Astrocyte (in vitro differentiated cells and primary cell): ENCODE measurements around the gene CCDC57. TPM values are rescaled to one million over a fixed set of nuclear protein-coding genes. Genes with fewer than 3 reads are reported as not detected.
A peak's percentile ranks its signal among the peaks of the same experiment; 100 is the strongest.

Experiments
- DNase-seq: peaks from one replicate; pipeline ENCODE4 v3.0.0-alpha.2; 2010; ENCODE audit warnings: low read depth
- FAIRE-seq: peaks from 2 replicates; lab custom pipeline; 2011; peaks lifted over from hg19 to GRCh38; lab: Jason Lieb, UNC
- H2AFZ ChIP-seq: 2 replicates; pipeline ENCODE4 v1.6.0; 2012; ENCODE audit warnings: low read depth, low read length, inconsistent platforms
- H3K27ac ChIP-seq: 2 replicates; pipeline ENCODE4 v1.5.1; 2011; ENCODE audit warnings: low read depth, low read length, inconsistent platforms
- H3K27me3 ChIP-seq: 2 replicates; pipeline ENCODE4 v1.6.0; 2011; ENCODE audit warnings: low read length, inconsistent platforms; ENCODE audit not compliant: insufficient read depth
- H3K36me3 ChIP-seq: 2 replicates; pipeline ENCODE4 v1.5.1; 2011; ENCODE audit warnings: low read length, inconsistent platforms; ENCODE audit not compliant: insufficient read depth
- H3K4me1 ChIP-seq: 2 replicates; pipeline ENCODE4 v1.5.1; 2011; ENCODE audit warnings: low read length, inconsistent platforms; ENCODE audit not compliant: insufficient read depth
- H3K4me2 ChIP-seq: 2 replicates; pipeline ENCODE4 v1.6.0; 2012; ENCODE audit warnings: low read length, inconsistent platforms
- H3K4me3 ChIP-seq: 2 replicates; pipeline ENCODE4 v1.5.1; 2011; ENCODE audit warnings: low read depth, mild to moderate bottlenecking, low read length, inconsistent platforms; ENCODE audit not compliant: insufficient read depth
- H3K79me2 ChIP-seq: 2 replicates; pipeline ENCODE4 v1.6.0; 2012; ENCODE audit warnings: mild to moderate bottlenecking, low read length, inconsistent platforms; ENCODE audit not compliant: insufficient read depth
- H3K9ac ChIP-seq: 2 replicates; pipeline ENCODE4 v1.6.0; 2012; ENCODE audit warnings: mild to moderate bottlenecking, low read length, inconsistent platforms
- H3K9me3 ChIP-seq: 2 replicates; pipeline ENCODE4 v1.5.1; 2012; ENCODE audit warnings: low read depth, mild to moderate bottlenecking, low read length, inconsistent platforms; ENCODE audit not compliant: insufficient read depth
- H4K20me1 ChIP-seq: 2 replicates; pipeline ENCODE4 v1.6.0; 2012; ENCODE audit warnings: low read length, inconsistent platforms; ENCODE audit not compliant: insufficient read depth
- H3K27ac Mint-ChIP-seq: one replicate; pipeline ENCODE4 v1.8.0; 2021; ENCODE audit warnings: mild to moderate bottlenecking, mixed read lengths; ENCODE audit not compliant: unreplicated experiment
- H3K27me3 Mint-ChIP-seq: one replicate; pipeline ENCODE4 v1.8.0; 2021; ENCODE audit warnings: low read depth, mixed read lengths; ENCODE audit not compliant: unreplicated experiment
- H3K36me3 Mint-ChIP-seq: one replicate; pipeline ENCODE4 v1.8.0; 2021; ENCODE audit warnings: low read depth, mixed read lengths; ENCODE audit not compliant: unreplicated experiment
- H3K4me1 Mint-ChIP-seq: one replicate; pipeline ENCODE4 v1.8.0; 2021; ENCODE audit warnings: low read depth, mixed read lengths; ENCODE audit not compliant: unreplicated experiment
- H3K4me3 Mint-ChIP-seq: one replicate; pipeline ENCODE4 v1.8.0; 2021; ENCODE audit warnings: mild to moderate bottlenecking, moderate library complexity, mixed read lengths; ENCODE audit not compliant: unreplicated experiment
- H3K9me3 Mint-ChIP-seq: one replicate; pipeline ENCODE4 v1.8.0; 2021; ENCODE audit warnings: mild to moderate bottlenecking, mixed read lengths; ENCODE audit not compliant: unreplicated experiment
- EZH2 ChIP-seq: IDR thresholded peaks from 2 replicates; pipeline ENCODE4 v1.6.1; 2012; ENCODE audit warnings: mild to moderate bottlenecking, low read length, inconsistent platforms; ENCODE audit not compliant: insufficient read depth
- total RNA-seq: library from RNA; stranded (reverse); gene quantifications from 2 replicates; pipeline ENCODE4 v1.2.1, GENCODE V29; 2021
- TF ChIP-seq, protein P1 (sequence below): IDR thresholded peaks from 2 replicates; pipeline ENCODE4 v1.5.1; 2011; ENCODE audit warnings: low read depth, mild to moderate bottlenecking, inconsistent platforms, low read length, moderate library complexity; ENCODE audit not compliant: insufficient read depth

CCDC57 gene
- total RNA-seq, 1 donor from 2014 or later = 20.4 TPM

GRCh38 chr17:82231562-82232321 is 19.1 kb upstream of the CCDC57 start:
- no peak for DNase-seq
- peak overlapping the region; percentile 55 for H3K9ac ChIP-seq

DNA sequence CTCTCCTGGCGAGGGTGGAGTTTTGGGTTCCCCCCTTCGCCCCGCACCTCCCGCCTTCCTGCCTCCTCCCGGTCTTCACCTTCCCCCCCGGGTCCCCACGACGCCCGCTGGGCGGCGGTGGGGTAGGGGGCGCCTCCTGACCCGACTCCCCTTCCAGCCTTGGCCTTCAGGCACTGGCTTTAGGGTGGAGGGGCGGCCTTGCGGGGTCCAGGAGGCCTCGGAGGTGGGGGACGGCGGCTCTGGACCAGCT is 18.6 kb upstream of the CCDC57 start:
- no peak for DNase-seq
- Histone ChIP-seq H3K27me3 (no peaks in the 10 kb centered on the region), H3K9ac (peak overlapping the region; percentile 55), H3K27ac (no peak overlapping the region), H3K4me3 (peak overlapping the region; percentile 68), H2AFZ (no peak overlapping the region), H3K36me3 (no peaks in the 10 kb centered on the region), H3K4me1 (peaks cover 42% of the 10 kb centered on the region), H3K79me2 (peaks cover 67% of the 10 kb centered on the region), H3K9me3 (no peaks in the 10 kb centered on the region), H3K4me2 (peak overlapping the region; percentile 88), H4K20me1 (peaks cover 51% of the 10 kb centered on the region)
- no peaks in the 10 kb centered on the region for H3K9me3 Mint-ChIP-seq
- FAIRE-seq = no peak
- no peaks in the 10 kb centered on the region for H3K27me3 Mint-ChIP-seq
- TF ChIP-seq, protein P1, sequence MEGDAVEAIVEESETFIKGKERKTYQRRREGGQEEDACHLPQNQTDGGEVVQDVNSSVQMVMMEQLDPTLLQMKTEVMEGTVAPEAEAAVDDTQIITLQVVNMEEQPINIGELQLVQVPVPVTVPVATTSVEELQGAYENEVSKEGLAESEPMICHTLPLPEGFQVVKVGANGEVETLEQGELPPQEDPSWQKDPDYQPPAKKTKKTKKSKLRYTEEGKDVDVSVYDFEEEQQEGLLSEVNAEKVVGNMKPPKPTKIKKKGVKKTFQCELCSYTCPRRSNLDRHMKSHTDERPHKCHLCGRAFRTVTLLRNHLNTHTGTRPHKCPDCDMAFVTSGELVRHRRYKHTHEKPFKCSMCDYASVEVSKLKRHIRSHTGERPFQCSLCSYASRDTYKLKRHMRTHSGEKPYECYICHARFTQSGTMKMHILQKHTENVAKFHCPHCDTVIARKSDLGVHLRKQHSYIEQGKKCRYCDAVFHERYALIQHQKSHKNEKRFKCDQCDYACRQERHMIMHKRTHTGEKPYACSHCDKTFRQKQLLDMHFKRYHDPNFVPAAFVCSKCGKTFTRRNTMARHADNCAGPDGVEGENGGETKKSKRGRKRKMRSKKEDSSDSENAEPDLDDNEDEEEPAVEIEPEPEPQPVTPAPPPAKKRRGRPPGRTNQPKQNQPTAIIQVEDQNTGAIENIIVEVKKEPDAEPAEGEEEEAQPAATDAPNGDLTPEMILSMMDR = no peak
- TF ChIP-seq EZH2 = no peak
- H3K4me3 Mint-ChIP-seq = no peak overlapping the region
- H3K36me3 Mint-ChIP-seq = no peaks in the 10 kb centered on the region
- no peak overlapping the region for H3K27ac Mint-ChIP-seq
- peaks cover 4% of the 10 kb centered on the region for H3K4me1 Mint-ChIP-seq

More at GRCh38 chr17:82231562-82232321, 19.1 kb upstream of the CCDC57 start:
- no peak for TF ChIP-seq EZH2
- TF ChIP-seq, protein P1 = no peak
- peaks cover 56% of the 10 kb centered on the region for H4K20me1 ChIP-seq
- H3K27me3 ChIP-seq = no peaks in the 10 kb centered on the region
- peaks cover 47% of the 10 kb centered on the region for H3K4me1 ChIP-seq
- peaks cover 4% of the 10 kb centered on the region for H3K4me1 Mint-ChIP-seq
- peaks cover 70% of the 10 kb centered on the region for H3K79me2 ChIP-seq
- no peaks in the 10 kb centered on the region for H3K27me3 Mint-ChIP-seq
- no peak overlapping the region for H3K27ac ChIP-seq
- no peak overlapping the region for H3K27ac Mint-ChIP-seq
- H3K9me3 ChIP-seq = no peaks in the 10 kb centered on the region
- no peaks in the 10 kb centered on the region for H3K36me3 ChIP-seq
- no peak for FAIRE-seq
- peak overlapping the region; percentile 88 for H3K4me2 ChIP-seq
- no peaks in the 10 kb centered on the region for H3K36me3 Mint-ChIP-seq
- peak overlapping the region; percentile 68 for H3K4me3 ChIP-seq
- H3K4me3 Mint-ChIP-seq = peak overlapping the region; percentile 70
- no peaks in the 10 kb centered on the region for H3K9me3 Mint-ChIP-seq
- no peak overlapping the region for H2AFZ ChIP-seq
